GM21737 (cell line): ENCODE results near the gene JAK3.
A peak's percentile ranks its signal among the peaks of the same experiment; 100 is the strongest.
"Not testable (repeated sequence)": the region's sequence is repeated elsewhere in the genome, so short reads cannot be mapped to it uniquely, and the experiment has no call there.

Experiments
- ATAC-seq: cut with Tn5 transposase; IDR thresholded peaks from one replicate; pipeline ENCODE4 v1.9.1; 2021; ENCODE audit warnings: mild to moderate bottlenecking, moderate library complexity; ENCODE audit not compliant: unreplicated experiment

Gene JAK3

DNA sequence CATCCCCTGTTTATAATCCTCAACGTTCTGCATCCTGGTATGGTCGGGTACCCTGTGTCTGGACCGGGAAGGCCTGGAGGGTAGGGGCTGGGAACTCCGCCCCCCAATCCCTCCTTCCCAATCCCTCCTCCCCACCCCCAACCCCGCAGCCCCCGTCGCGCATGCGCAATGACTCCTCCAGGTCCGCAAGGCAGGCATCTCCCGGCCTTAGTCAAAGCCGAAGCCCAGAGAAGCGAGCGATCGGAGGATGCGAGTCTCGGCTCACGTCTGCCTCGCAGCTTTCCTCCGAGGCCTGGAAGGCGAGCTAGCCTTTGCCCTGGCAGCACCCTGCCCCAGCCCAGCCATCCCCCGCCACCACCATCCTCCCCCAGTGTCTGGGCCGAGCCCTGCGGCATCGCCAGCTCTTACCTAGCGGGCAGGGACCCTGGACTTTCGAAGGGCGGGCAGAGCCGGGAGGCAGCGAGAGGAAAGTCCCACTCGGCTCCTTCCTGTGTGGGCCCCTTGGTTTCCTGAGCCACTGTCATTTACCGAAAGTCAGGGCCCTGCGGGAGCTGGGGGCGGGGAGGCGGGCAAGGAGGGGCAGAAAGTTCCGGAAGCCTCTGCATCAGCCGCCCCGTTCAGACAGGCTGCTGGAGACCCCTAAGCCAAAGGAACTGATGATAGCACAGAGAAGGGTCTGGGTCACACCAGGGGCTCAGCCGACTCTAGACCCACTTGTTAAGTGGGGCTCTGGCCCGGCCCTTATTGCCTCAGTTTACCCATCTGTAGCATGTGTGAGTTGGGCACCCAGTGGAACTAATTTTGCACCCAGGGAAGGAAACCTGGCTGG is at the start of gene JAK3:
JAK3 (minus strand) TSS at position 445 of the 829 bp plus-strand sequence. CDS start 3,565 bp downstream, outside the sequence.
- peak; percentile 60 for ATAC-seq

- no peak for ATAC-seq
Measured at GRCh38 chr19:17893766-17894165, 46.0 kb upstream of the JAK3 start.

GRCh38 chr19:17889609-17890214 is 41.9 kb upstream of the JAK3 start:
- no peak for ATAC-seq

- ATAC-seq, result no peak
Measured at GRCh38 chr19:17888260-17888659, 40.5 kb upstream of the JAK3 start.

DNA sequence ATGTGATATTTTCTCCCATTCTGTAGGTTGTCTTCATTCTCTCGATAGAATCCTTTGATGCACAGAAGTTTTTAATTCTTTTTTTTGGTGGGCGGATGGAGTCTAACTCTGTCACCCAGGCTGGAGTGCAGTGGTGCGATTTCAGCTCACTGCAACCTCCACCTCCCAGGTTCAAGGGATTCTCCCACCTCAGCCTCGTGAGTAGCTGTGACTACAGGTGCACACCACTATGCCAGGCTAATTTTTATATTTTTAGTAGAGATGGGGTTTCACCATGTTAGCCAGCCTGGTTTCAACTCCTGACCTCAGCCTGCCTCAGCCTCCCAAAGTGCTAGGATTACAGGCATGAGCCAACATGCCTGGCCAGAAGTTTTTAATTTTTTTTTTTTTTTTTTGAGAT is 39.4 kb upstream of the JAK3 start:
- ATAC-seq, result not testable (repeated sequence)

- no peak for ATAC-seq
Measured at GRCh38 chr19:17886515-17886914, 38.7 kb upstream of the JAK3 start.

DNA sequence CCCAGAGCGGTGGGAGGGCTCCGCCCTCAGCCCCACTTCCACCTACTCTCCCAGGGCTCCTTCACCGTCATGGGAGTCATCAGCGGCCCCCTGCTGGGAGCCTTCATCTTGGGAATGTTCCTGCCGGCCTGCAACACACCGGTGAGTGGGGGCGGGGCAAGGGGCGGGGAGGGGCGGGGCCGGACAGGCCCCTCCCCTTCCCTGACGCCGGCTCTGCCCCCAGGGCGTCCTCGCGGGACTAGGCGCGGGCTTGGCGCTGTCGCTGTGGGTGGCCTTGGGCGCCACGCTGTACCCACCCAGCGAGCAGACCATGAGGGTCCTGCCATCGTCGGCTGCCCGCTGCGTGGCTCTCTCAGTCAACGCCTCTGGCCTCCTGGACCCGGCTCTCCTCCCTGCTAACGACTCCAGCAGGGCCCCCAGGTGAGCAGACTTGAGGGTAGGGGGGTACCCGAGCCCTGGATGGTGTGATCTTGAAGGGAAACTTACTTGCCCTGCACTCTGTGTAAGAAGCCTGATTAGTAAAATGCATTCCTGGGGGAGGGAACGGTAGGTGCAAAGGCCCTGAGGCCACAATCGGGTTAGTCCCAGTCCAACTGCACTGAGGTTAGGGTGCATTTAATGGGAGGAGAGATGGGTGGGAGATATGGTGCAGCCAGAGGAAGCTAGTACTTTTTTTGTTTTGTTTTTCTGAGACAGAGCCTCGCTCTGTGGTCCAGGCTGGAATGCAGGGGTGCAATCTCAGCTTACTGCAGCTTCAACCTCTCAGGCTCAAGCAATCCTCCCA is 36.0 kb upstream of the JAK3 start:
- no peak for ATAC-seq

GRCh38 chr19:17881701-17882100 is 33.9 kb upstream of the JAK3 start:
- no peak for ATAC-seq

- ATAC-seq, result no peak
Measured at GRCh38 chr19:17879466-17879865, 31.7 kb upstream of the JAK3 start.

DNA sequence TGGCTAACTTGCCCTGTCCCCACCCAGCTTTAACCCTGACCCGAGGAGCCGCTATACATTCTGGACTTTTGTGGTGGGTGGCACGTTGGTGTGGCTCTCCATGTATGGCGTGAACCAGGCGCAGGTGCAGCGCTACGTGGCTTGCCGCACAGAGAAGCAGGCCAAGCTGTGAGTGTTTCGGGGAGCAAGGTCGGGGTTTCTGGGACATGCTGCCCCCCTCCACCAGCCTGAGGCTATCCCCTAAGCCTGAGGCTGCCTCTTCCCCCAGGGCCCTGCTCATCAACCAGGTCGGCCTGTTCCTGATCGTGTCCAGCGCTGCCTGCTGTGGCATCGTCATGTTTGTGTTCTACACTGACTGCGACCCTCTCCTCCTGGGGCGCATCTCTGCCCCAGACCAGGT is 29.9 kb upstream of the JAK3 start:
- ATAC-seq, result no peak

DNA sequence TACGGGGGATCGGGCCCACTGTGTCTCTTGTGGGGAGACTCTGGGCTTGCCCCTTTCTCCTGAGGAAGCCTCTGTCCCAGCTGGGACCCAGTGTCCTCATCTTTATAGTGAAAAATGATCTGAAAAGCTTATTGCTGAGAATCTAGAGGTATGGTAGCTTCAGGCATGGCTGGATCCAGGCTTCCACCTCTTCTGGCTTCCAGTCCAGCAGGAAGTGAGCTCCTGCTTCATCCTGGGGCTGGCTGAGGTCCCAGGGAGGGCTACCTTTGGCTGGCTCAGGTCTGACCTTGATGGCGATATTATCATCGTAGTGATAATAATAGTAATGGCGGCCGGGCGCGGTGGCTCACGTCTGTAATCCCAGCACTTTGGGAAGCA is 27.0 kb upstream of the JAK3 start:
- no peak for ATAC-seq

- ATAC-seq, result no peak
Measured at GRCh38 chr19:17873786-17874757, 26.3 kb upstream of the JAK3 start.

- no peak for ATAC-seq
Measured at GRCh38 chr19:17872251-17873001, 24.6 kb upstream of the JAK3 start.

- no peak for ATAC-seq
Measured at GRCh38 chr19:17871878-17872250, 24.1 kb upstream of the JAK3 start, which contains the start of gene SLC5A5. SLC5A5 (plus strand) TSS chr19:17871945; CDS start chr19:17872320, 375 bp downstream.

GRCh38 chr19:17871032-17871877 is 23.5 kb upstream of the JAK3 start:
- ATAC-seq, result no peak

GRCh38 chr19:17869114-17869608 is 21.4 kb upstream of the JAK3 start:
- no peak for ATAC-seq

- no peak for ATAC-seq
Measured at GRCh38 chr19:17868669-17869068, 20.9 kb upstream of the JAK3 start.

GRCh38 chr19:17866964-17867486 is 19.2 kb upstream of the JAK3 start:
- no peak for ATAC-seq
